ENCODE data around the gene SETD6. TPM values are rescaled to one million over a fixed set of nuclear protein-coding genes. Genes with fewer than 3 reads are reported as not detected.

The SETD6 gene
- polyA plus RNA-seq, 1 experiment, result 7.4 TPM

DNA sequence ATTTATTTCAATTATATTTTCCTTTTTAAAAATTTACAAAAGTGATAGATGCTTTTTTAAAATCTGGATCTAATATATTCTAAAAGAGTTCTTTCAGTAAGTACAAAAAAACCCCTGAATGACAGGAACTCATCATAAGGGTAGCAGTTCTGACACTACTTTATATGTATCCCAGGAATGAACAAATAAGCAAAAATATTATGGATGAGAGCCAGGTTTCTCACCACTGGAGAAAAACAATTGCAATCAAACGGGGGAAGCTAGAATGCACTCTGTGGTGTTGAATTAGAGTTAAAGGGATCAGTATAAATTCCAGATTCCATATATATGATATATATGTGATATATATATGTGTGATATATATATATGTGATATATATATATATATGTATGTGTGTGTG is 38.5 kb upstream of the SETD6 start:
- H3K36me3 ChIP-seq (ENCODE audit: control insufficient read depth, insufficient read depth, low read length), result no peaks in the 10 kb centered on the region
- peaks cover 5% of the 10 kb centered on the region; the same call in 1 of the 2 replicates for H3K27me3 ChIP-seq (ENCODE audit: control insufficient read depth, insufficient read depth, low read length)
- no peak overlapping the region for H3K4me3 ChIP-seq (ENCODE audit: low read depth, low read length)
- TF ChIP-seq CTCF (IDR thresholded peaks at IDR 0.05; ENCODE audit: insufficient read depth, low read depth, low read length), result no peak
- no peak for DNase-seq (ENCODE audit: low read depth)
- ChIA-PET POLR2A (no interaction called here), CTCF (interaction anchor here (0.8 kb wide), 1 partner anchor 11 kb away, joined by 3 read pairs; no protein-coding TSS in a partner anchor)

DNA sequence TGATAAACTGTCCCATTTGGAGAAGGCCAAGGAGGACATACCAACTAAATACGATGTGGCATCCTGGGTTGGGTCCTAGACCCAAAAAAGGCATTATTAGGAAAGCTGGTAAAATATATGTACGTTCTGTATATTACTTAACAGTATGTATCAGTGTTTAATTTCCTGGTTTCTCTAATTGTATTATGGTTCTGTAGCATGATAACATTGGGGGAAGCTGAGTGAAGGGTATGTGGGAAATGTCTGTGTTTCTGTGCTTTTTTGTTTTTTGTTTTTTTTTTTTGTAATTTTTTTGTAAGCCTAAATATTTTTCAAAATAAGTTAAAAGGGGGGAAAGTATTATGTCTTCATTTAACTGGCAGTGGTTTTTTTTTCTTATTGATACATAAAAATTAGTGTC is 36.9 kb upstream of the SETD6 start:
- Histone ChIP-seq H3K4me3 (ENCODE audit: low read depth, low read length) (no peak overlapping the region), H3K27me3 (ENCODE audit: control insufficient read depth, insufficient read depth, low read length) (peaks cover 3% of the 10 kb centered on the region; the same call in 1 of the 2 replicates), H3K36me3 (ENCODE audit: control insufficient read depth, insufficient read depth, low read length) (no peaks in the 10 kb centered on the region)
- no peak for DNase-seq (ENCODE audit: low read depth)
- ChIA-PET CTCF (interaction anchor here (0.6 to 0.8 kb wide), 2 partner anchors 10 to 135 kb away, joined by 3 to 4 read pairs; no protein-coding TSS in a partner anchor), POLR2A (no interaction called here)
- no peak for TF ChIP-seq CTCF (IDR thresholded peaks at IDR 0.05; ENCODE audit: insufficient read depth, low read depth, low read length)

- Histone ChIP-seq H3K4me3 (ENCODE audit: low read depth, low read length) (no peak overlapping the region), H3K36me3 (ENCODE audit: control insufficient read depth, insufficient read depth, low read length) (no peaks in the 10 kb centered on the region), H3K27me3 (ENCODE audit: control insufficient read depth, insufficient read depth, low read length) (no peaks in the 10 kb centered on the region; the same call in 1 of the 2 replicates)
- no peak for DNase-seq (ENCODE audit: low read depth)
- CTCF ChIA-PET, result interaction anchor here (0.6 to 1.1 kb wide), 2 partner anchors 31 to 144 kb away, joined by 3 to 6 read pairs; no protein-coding TSS in a partner anchor
- POLR2A ChIA-PET, result no interaction called here
- no peak for TF ChIP-seq CTCF (IDR thresholded peaks at IDR 0.05; ENCODE audit: insufficient read depth, low read depth, low read length)
These were observed 34.0 kb upstream of the SETD6 start for GRCh38 chr16:58481226-58481869.

GRCh38 chr16:58481931-58482330 is 33.4 kb upstream of the SETD6 start:
- Histone ChIP-seq H3K36me3 (ENCODE audit: control insufficient read depth, insufficient read depth, low read length) (no peaks in the 10 kb centered on the region), H3K27me3 (ENCODE audit: control insufficient read depth, insufficient read depth, low read length) (no peaks in the 10 kb centered on the region; the same call in 1 of the 2 replicates), H3K4me3 (ENCODE audit: low read depth, low read length) (no peak overlapping the region)
- DNase-seq (ENCODE audit: low read depth), result no peak
- TF ChIP-seq CTCF (IDR thresholded peaks at IDR 0.05; ENCODE audit: insufficient read depth, low read depth, low read length), result no peak
- ChIA-PET POLR2A (no interaction called here), CTCF (no interaction called here)

GRCh38 chr16:58485184-58485887 is 30.0 kb upstream of the SETD6 start:
- ChIA-PET POLR2A (interaction anchor here (0.6 kb wide), 1 partner anchor 22 kb away, joined by 8 read pairs; no protein-coding TSS in a partner anchor), CTCF (interaction anchor here (2.1 to 9.7 kb wide), 2 partner anchors 10 to 148 kb away, joined by 11 to 190 read pairs; no protein-coding TSS in a partner anchor)
- Histone ChIP-seq H3K27me3 (ENCODE audit: control insufficient read depth, insufficient read depth, low read length) (peaks cover 2% of the 10 kb centered on the region; the same call in 1 of the 2 replicates), H3K4me3 (ENCODE audit: low read depth, low read length) (no peak overlapping the region), H3K36me3 (ENCODE audit: control insufficient read depth, insufficient read depth, low read length) (no peaks in the 10 kb centered on the region)
- no peak for DNase-seq (ENCODE audit: low read depth)
- TF ChIP-seq CTCF (IDR thresholded peaks at IDR 0.05; ENCODE audit: insufficient read depth, low read depth, low read length), result no peak
